ENCODE data around the gene SBNO1. TPM values are rescaled to one million over a fixed set of nuclear protein-coding genes. Genes with fewer than 3 reads are reported as not detected.
A peak's percentile ranks its signal among the peaks of the same experiment; 100 is the strongest.
"Not testable (repeated sequence)": the region's sequence is repeated elsewhere in the genome, so short reads cannot be mapped to it uniquely, and the experiment has no call there.

The SBNO1 gene
- total RNA-seq, 2 experiments from 2014 or later: 38.1 to 41.8 TPM

DNA sequence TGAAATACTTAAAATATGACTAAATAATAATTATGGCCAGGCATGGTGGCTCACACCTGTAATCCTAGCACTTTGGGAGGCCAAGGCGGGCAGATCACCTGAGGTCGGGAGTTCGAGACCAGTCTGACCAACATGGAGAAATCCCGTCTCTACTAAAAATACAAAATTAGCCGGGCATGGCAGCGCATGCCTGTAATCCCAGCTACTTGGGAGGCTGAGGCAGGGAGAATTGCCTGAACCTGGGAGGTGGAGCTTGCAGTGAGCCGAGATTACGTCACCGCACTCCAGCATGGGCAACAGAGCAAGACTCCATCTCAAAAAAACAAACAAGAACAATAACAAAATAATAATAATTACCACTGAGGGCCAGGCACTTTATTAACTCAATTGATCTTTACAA lies 20.9 kb upstream of the SBNO1 start:
- ChIA-PET POLR2A (interaction anchor here (0.6 kb wide), 1 partner anchor 31 kb away, joined by 3 read pairs; no protein-coding TSS in a partner anchor), CTCF (interaction anchor here (0.5 to 3.0 kb wide), 5 partner anchors 19 to 400 kb away, joined by 3 to 28 read pairs (median 3); partner anchors contain the start of gene SBNO1)
- not testable (repeated sequence) for H3K36me3 Mint-ChIP-seq (ENCODE audit: low read depth); H3K27me3 Mint-ChIP-seq; H3K27ac Mint-ChIP-seq; DNase-seq; H3K9me3 Mint-ChIP-seq
- peak overlapping the region; percentile 36 for H3K4me3 Mint-ChIP-seq
- H3K4me1 Mint-ChIP-seq: peaks cover 35% of the 10 kb centered on the region

DNA sequence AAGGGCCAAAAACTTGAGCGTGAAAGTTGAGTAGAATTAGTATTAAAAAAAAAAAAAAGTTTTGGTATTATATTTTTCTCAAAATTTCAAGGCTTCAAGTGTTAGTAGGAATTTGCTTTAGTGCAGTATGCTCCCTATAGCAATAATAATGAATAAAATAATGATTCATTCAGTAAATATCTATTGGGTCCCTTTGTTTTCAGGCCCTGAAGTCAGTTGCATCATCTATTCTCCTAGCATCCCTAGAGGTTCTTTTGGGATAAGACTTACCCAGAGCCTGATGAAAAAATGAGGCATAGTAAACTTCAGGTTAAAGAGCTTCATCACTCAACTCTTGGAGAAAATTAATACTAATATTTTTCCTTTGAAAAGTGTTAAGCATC lies 20.3 kb upstream of the SBNO1 start:
- peak overlapping the region; percentile 97 for H3K4me3 Mint-ChIP-seq
- peaks cover 29% of the 10 kb centered on the region for H3K4me1 Mint-ChIP-seq
- no peak overlapping the region for H3K27ac Mint-ChIP-seq
- no peak for DNase-seq
- H3K36me3 Mint-ChIP-seq (ENCODE audit: low read depth): peaks cover 2% of the 10 kb centered on the region
- no peaks in the 10 kb centered on the region for H3K9me3 Mint-ChIP-seq
- POLR2A ChIA-PET: interaction anchor here (2.3 kb wide), 1 partner anchor 20 kb away, joined by 11 read pairs; the partner anchor contains the start of gene SBNO1
- H3K27me3 Mint-ChIP-seq: no peaks in the 10 kb centered on the region
- CTCF ChIA-PET: interaction anchor here (0.7 to 3.0 kb wide), 2 partner anchors 19 to 145 kb away, joined by 5 to 28 read pairs; partner anchors contain the start of gene SBNO1

GRCh38 chr12:123384318-123384993 lies 19.8 kb upstream of the SBNO1 start:
- Mint-ChIP-seq H3K27ac (peak overlapping the region; percentile 91), H3K4me1 (peaks cover 27% of the 10 kb centered on the region), H3K4me3 (peak overlapping the region; percentile 97), H3K27me3 (no peaks in the 10 kb centered on the region), H3K9me3 (no peaks in the 10 kb centered on the region), H3K36me3 (ENCODE audit: low read depth) (no peaks in the 10 kb centered on the region)
- CTCF ChIA-PET: interaction anchor here (0.7 to 3.0 kb wide), 5 partner anchors 8 to 64 kb away, joined by 3 to 28 read pairs (median 3); partner anchors contain the start of gene SBNO1
- peak; percentile 32 for DNase-seq
- POLR2A ChIA-PET: interaction anchor here (0.6 to 2.3 kb wide), 5 partner anchors 19 to 222 kb away, joined by 3 to 11 read pairs (median 4); partner anchors contain the start of gene SBNO1

- Mint-ChIP-seq H3K4me1 (peaks cover 20% of the 10 kb centered on the region), H3K27me3 (no peaks in the 10 kb centered on the region), H3K36me3 (ENCODE audit: low read depth) (no peaks in the 10 kb centered on the region), H3K27ac (peak overlapping the region; percentile 36), H3K9me3 (no peaks in the 10 kb centered on the region), H3K4me3 (peak overlapping the region; percentile 58)
- ChIA-PET CTCF (interaction anchor here (1.4 to 1.5 kb wide), 2 partner anchors 7 to 16 kb away, joined by 4 to 5 read pairs; no protein-coding TSS in a partner anchor), POLR2A (interaction anchor here (2.3 kb wide), 1 partner anchor 17 kb away, joined by 11 read pairs; the partner anchor contains the start of gene SBNO1)
- DNase-seq: no peak
Measured at GRCh38 chr12:123382684-123383083, 18.0 kb upstream of the SBNO1 start.

DNA sequence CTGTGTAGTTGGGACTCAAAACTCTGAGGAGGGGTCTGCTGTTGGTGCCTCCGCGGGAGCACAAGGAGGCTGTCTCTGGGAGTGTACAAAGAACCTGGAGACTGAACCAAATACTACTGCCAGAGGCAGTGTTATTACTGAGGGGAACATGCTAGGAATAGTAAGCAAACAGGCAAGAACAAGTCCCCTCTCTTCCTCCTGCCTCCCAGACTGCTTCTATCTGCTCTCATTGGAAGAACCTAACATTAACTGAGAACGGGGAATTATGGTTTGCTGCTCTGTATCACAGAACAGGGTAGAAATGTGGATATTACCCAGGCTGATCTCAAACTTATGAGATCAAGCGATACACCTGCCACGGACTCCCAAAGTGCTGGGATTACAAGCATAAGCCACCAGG lies 14.7 kb upstream of the SBNO1 start:
- no peaks in the 10 kb centered on the region for H3K9me3 Mint-ChIP-seq
- H3K4me1 Mint-ChIP-seq: peaks cover 6% of the 10 kb centered on the region
- no peaks in the 10 kb centered on the region for H3K27me3 Mint-ChIP-seq
- ChIA-PET POLR2A (no interaction called here), CTCF (interaction anchor here (1.2 to 1.3 kb wide), 2 partner anchors 11 to 13 kb away, joined by 3 to 5 read pairs; no protein-coding TSS in a partner anchor)
- H3K36me3 Mint-ChIP-seq (ENCODE audit: low read depth): no peaks in the 10 kb centered on the region
- no peak overlapping the region for H3K4me3 Mint-ChIP-seq
- H3K27ac Mint-ChIP-seq: no peak overlapping the region
- no peak for DNase-seq

GRCh38 chr12:123372415-123372814 lies 7.8 kb upstream of the SBNO1 start:
- H3K4me3 Mint-ChIP-seq; POLR2A ChIA-PET; H3K4me1 Mint-ChIP-seq; H3K27me3 Mint-ChIP-seq; CTCF ChIA-PET; H3K27ac Mint-ChIP-seq; DNase-seq; H3K9me3 Mint-ChIP-seq; H3K36me3 Mint-ChIP-seq (ENCODE audit: low read depth): not testable (repeated sequence)

DNA sequence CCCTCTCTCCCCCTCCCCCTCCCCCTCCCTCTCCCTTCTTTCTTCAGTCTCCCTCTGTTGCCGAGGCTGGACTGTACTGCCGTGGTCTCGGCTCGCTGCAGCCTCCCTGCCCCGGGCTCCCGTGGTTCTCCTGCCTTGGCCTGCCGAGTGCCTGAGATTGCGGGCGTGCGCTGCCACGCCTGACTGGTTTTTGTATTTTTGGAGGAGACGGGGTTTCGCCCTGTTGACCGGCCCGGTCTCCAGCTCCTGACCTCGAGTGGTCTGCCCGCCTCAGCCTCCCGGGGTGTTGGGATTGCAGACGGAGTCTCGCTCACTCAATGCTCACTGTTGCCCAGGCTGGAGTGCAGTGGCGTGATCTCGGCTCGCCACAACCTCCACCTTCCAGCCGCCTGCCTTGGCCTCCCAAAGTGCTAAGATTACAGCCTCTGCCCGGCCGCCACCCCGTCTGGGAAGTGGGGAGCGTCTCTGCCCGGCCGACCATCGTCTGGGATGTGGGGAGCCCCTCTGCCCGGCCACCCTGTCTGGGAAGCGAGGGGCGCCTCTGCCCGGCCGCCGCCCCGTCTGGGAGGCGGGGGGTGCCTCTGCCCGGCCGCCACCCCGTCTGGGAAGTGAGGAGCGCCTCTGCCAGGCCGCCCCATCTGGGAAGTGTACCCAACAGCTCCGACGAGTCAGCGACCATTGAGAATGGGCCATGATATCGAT lies 7.2 kb upstream of the SBNO1 start:
- POLR2A ChIA-PET; CTCF ChIA-PET; H3K27ac Mint-ChIP-seq; H3K27me3 Mint-ChIP-seq; H3K4me3 Mint-ChIP-seq; H3K36me3 Mint-ChIP-seq (ENCODE audit: low read depth); DNase-seq; H3K9me3 Mint-ChIP-seq; H3K4me1 Mint-ChIP-seq: not testable (repeated sequence)

DNA sequence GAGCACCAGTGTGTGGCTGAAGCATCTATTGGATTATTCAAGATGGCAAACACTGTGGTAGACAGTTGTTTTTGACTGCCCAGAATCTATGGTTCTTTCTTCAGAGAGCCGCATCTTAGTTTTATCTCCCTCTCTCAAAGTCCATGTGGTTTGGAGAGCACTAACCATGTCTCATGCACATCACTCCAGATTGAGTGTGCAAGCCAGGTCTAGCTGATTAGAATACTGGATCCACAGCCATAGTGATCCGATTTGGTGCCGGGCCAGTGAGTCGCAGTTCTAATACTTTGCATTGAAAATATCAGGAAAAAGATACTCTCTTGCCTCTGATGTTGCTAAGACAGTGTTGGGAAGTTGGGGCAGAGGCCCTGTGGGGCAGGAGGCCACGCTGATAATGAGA lies 4.6 kb upstream of the SBNO1 start:
- H3K36me3 Mint-ChIP-seq (ENCODE audit: low read depth): no peaks in the 10 kb centered on the region
- H3K4me1 Mint-ChIP-seq: peaks cover 2% of the 10 kb centered on the region
- ChIA-PET POLR2A (no interaction called here), CTCF (interaction anchor here (0.6 kb wide), 1 partner anchor 106 kb away, joined by 3 read pairs; no protein-coding TSS in a partner anchor)
- H3K27ac Mint-ChIP-seq: no peak overlapping the region
- H3K27me3 Mint-ChIP-seq: no peaks in the 10 kb centered on the region
- H3K9me3 Mint-ChIP-seq: no peaks in the 10 kb centered on the region
- no peak overlapping the region for H3K4me3 Mint-ChIP-seq
- no peak for DNase-seq

DNA sequence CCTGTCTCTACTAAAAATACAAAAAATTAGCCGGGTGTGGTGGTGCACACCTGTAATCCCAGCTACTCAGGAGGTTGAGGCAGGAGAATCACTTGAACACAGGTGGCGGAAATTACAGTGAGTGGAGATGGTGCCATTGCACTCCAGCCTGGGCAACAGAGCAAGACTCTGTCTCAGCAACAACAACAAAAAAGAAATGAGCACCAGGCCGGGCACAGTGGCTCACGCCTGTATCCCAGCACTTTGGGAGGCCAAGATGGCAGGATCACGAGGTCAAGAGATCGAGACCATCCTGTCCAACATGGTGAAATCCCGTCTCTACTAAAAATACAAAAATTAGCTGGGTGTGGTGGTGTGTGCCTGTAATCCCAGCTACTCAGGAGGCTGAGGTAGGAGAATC lies 3.8 kb upstream of the SBNO1 start:
- POLR2A ChIA-PET: interaction anchor here (0.6 kb wide), 1 partner anchor 401 kb away, joined by 5 read pairs; no protein-coding TSS in a partner anchor
- H3K4me1 Mint-ChIP-seq; H3K36me3 Mint-ChIP-seq (ENCODE audit: low read depth); H3K4me3 Mint-ChIP-seq; H3K27me3 Mint-ChIP-seq; H3K9me3 Mint-ChIP-seq; DNase-seq; H3K27ac Mint-ChIP-seq: not testable (repeated sequence)
- CTCF ChIA-PET: interaction anchor here (0.5 kb wide), 1 partner anchor 140 kb away, joined by 7 read pairs; no protein-coding TSS in a partner anchor

GRCh38 chr12:123367511-123367910 lies 2.9 kb upstream of the SBNO1 start:
- DNase-seq: no peak
- H3K36me3 Mint-ChIP-seq (ENCODE audit: low read depth): no peaks in the 10 kb centered on the region
- no peak overlapping the region for H3K27ac Mint-ChIP-seq
- POLR2A ChIA-PET: interaction anchor here (0.7 kb wide), 1 partner anchor 64 kb away, joined by 3 read pairs; no protein-coding TSS in a partner anchor
- H3K9me3 Mint-ChIP-seq: no peaks in the 10 kb centered on the region
- no peak overlapping the region for H3K4me3 Mint-ChIP-seq
- peaks cover 10% of the 10 kb centered on the region for H3K4me1 Mint-ChIP-seq
- CTCF ChIA-PET: interaction anchor here (0.6 to 3.3 kb wide), 3 partner anchors 17 to 56 kb away, joined by 3 to 28 read pairs (median 5); partner anchors contain the start of gene KMT5A
- no peaks in the 10 kb centered on the region for H3K27me3 Mint-ChIP-seq

DNA sequence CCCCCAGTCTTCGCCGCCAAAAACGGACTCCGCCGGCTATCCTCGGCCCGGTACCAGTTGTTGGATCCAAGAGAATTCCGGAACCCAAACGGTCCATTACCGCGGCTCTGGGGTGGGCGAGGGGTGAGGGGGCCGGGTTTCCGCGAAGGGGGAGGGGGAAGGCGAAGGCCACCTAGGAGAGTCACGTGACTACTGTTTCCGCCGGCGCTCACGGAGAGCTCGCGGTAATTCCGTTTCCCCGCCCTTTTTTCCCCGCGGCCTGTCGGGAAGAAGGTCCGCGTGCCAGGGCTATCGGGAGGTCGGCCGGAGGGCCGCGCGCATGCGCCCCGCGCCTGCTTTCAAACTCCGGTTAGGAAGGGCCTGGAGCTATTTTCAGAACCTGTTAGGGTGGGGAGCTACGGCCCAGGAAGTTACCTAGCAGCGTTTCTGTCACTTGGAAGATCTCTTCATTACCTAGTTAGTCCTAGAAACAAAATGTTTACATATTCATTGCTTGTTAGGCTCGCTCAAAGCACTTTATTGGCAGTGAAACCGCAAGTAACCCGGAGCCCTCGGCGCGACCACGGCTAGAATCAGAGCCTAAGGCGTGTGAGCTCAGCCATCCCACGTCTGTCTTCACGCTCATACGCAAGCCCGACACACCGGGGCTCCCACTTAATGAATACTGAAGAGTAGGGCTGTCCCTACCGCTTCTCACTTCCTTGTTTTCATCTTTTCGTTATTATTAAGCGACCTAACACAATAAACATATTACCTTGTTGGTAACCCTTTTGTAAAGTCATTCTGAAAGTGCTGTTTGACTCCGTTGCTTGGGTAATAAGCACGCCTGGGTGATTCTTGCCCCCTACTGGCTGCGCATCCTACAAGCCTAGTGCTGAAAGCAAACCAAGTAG lies 624 bp upstream of the SBNO1 start:
- Mint-ChIP-seq H3K27me3 (no peaks in the 10 kb centered on the region), H3K4me1 (peaks cover 10% of the 10 kb centered on the region), H3K27ac (peak overlapping the region; percentile 93), H3K9me3 (no peaks in the 10 kb centered on the region), H3K4me3 (peak overlapping the region; percentile 83), H3K36me3 (ENCODE audit: low read depth) (no peaks in the 10 kb centered on the region)
- peak; percentile 98 for DNase-seq
- ChIA-PET POLR2A (interaction anchor here (0.6 to 1.7 kb wide), 4 partner anchors 14 to 399 kb away, joined by 3 to 11 read pairs (median 4); partner anchors contain the start of genes ABCB9 and KMT5A), CTCF (interaction anchor here (0.5 to 3.3 kb wide), 34 partner anchors 9 to 659 kb away, joined by 3 to 28 read pairs (median 3); partner anchors contain the start of genes KMT5A and SNRNP35)
